HG03378 (cell line): Measurements from ENCODE around the gene NOX5.

ENCODE experiments used
- ATAC-seq: cut with Tn5 transposase; IDR thresholded peaks from one replicate; pipeline ENCODE4 v1.9.1; 2021; ENCODE audit warnings: mild to moderate bottlenecking, moderate library complexity; ENCODE audit not compliant: unreplicated experiment

Gene NOX5

GRCh38 chr15:69096626-69097025, 82.1 kb downstream of the NOX5 start:
- no peak for ATAC-seq

GRCh38 chr15:69098771-69099170, 84.3 kb downstream of the NOX5 start:
- no peak for ATAC-seq

DNA sequence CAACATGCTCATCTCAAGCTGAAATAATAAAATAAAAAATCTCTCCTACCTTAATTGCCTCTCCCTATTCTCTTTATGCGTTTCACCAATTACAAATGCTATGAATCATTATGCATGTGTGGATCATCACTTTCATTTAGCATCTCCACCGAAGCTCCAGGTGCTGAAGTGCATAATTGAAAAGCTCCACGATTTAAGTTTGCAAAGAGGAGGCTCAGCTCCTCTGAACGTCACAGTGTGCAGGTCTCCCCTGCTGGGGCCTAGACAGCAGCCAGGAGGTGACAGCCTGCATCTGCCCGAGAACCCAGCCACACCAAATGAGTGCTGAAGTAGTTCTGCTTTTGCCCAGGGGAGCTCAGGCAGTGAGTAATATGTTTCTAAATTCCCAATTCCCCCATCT, 85.4 kb downstream of the NOX5 start:
- no peak for ATAC-seq

DNA sequence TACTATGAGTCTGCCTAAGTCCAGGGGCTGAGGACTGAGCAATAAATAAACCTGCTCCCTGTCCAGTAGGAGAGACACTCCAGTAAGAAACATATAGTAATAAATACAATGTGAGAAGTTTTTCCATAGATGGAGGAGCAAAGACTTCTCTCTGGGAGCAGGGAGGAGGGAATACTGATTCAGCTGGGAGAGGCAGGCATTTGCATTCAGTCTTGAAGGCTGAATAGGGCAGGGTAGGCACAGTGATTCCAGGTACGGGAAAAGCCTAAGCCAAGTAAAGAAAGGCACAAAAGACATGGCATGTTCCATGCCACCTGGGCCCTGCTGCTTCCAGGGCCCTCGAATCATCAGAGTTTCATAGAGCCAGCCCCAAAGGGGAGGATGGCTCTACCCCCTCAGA, 86.3 kb downstream of the NOX5 start:
- ATAC-seq, result no peak

GRCh38 chr15:69104050-69104750, 89.7 kb downstream of the NOX5 start:
- ATAC-seq, result no peak

DNA sequence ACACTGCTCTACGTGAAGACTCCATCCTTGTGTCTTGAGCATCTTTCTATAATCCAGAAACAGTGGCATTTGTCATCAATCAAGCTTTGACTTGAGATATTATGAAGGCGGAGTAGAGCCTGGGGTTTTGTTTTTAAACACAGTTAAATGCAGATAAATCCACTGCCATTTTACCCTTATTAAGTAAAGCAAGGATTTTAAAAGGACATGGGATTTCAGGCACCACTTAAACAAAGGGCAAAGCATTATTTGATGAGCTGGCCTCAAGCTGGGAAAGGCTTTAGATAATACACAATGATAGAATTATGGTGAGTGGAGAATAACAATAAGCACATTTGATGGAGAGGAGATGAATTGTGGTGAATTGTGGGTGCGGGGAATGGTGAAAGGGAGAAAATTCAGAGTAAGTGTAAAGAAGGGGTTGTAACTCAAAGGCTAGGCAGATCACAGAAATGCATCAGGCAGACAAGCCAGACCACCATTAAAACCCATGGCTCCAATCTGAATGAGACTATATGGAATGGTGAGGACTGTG, 91.0 kb downstream of the NOX5 start:
- no peak for ATAC-seq

- no peak for ATAC-seq
These were observed 92.6 kb downstream of the NOX5 start for GRCh38 chr15:69107025-69107620.
